Left colon (tissue), 2 donors: ENCODE data around the gene DNAAF2. TPM values are rescaled to one million over a fixed set of nuclear protein-coding genes. Genes with fewer than 3 reads are reported as not detected.
A peak's percentile ranks its signal among the peaks of the same experiment; 100 is the strongest.
"Not testable (repeated sequence)": the region's sequence is repeated elsewhere in the genome, so short reads cannot be mapped to it uniquely, and the experiment has no call there.

Experiments
- ATAC-seq: fragments of 200-7000 bp; cut with Tn5 transposase; one replicate; pipeline ENCODE4 v1.9.1; 2020; ENCODE audit warnings: mild to moderate bottlenecking, moderate library complexity
- DNase-seq, 2 donors: peaks; one replicate each; pipeline ENCODE4 v3.0.0-alpha.2; 2020
- intact Hi-C, 2 donors: fragments of 100-400 bp; cut with DNase I in 1 of 2; cut with micrococcal nuclease in 1 of 2; formaldehyde crosslinking; loops; one replicate each; pipeline versions ENCODE4 v1.11.2 to v1.14.0; 2022; cut with DNase I, micrococcal nuclease
- total RNA-seq, 2 donors: library from RNA; stranded (reverse); fragmentation: NEBNext Ultra II Directional; extraction: Animal tissue kit (Norgen Biotek cat#: 25700); gene quantifications; one replicate each; pipeline ENCODE4 v1.2.1, GENCODE V29; 2021
- donor health status: DM: no; HTN: no; CAD: no.
- donor health status: DM: yes; HTN: yes; CAD: no.

Gene DNAAF2
- total RNA-seq, 2 donors from 2014 or later = 7.7 to 13.5 TPM

DNA sequence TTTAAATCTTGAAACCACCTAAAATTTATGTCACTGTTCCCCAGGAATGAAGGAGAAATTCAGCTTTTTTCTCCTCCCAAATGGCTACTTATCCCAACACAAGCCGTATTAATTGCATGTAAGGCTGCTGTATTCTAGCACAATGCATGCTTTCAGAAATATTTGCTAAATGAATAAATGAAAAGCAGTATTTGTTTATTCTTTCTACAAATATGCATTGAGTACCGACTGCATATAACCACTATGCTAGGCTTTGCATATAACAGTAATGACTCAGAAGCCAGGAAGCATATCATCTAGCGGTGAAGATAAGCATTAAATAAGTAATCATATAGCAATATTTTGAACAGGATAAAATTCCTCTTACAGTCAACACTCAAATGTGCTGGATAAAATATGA is 42.0 kb downstream of the DNAAF2 start:
- DNase-seq (no peak), ATAC-seq (no peak)
- intact Hi-C loops = no loop called here

DNA sequence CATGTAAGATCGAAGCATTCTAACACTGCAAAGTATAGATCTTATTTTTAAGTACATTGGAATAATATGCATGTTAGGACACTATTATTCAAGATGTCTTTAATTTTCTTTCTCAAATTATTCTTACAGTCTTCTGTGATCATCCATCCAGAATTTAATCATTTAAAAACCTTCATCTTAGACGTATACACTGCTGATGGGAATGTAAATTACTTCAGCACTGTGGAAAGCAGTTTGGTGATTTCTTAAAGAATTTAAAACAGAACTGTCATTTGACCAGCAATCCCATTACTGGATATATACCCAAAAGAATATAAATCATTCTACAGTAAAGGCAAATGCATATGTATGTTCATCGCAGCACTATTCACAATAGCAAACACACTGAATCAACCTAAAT is 45.7 kb downstream of the DNAAF2 start:
- ATAC-seq = no peak
- intact Hi-C loops = no loop called here
- no peak for DNase-seq

GRCh38 chr14:49586673-49587460 is 48.2 kb downstream of the DNAAF2 start:
- ATAC-seq (peak; percentile 39), DNase-seq (peak in 1 of 2 donors; percentile 41)
- intact Hi-C loops = no loop called here

DNA sequence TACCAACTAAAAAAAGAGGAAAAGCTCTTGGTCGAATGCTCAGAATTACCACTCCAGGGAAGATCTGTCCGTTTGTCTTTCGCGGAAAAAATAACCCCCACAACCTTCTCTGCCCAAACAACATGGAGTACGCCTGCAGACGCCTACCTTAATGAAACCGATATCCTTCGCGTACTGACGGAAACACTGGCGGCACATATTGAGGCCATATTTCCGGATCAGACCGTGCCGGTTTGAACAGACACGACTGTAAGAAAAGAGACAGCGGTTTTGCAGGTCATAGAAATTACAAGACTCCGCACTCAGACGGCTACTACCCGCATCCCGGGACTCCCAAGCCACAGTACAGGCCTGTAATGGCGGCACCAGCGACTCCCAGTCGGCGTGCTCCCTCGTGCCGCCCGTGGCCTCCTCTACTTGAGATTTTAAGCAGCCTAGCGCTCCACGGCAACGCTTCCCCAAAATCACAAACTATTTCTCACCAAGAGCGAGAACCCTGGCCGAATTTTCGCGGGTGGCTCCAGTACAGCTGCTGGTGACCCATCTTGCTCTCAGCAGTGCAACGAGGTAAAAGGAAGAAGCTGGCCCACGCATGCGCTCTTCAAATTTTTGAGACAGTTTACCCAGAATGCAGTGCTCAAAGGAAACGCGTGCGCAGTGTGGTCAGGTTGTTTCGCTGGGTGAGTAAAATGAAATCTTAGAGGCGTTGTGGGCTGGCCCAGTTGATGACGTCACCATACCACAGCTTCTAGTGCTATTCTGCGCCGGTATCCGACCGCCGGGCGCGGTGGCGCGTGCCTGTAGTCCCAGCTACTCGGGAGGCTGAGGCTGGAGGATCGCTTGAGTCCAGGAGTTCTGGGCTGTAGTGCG is 49.0 kb downstream of the DNAAF2 start, which contains the start of gene RPS29:
RPS29 (minus strand) TSS at position 578 of the 870 bp plus-strand sequence; CDS start at position 544, 34 bp downstream.
- peak; percentile 91 for ATAC-seq
- peak; percentile 97 to 98 for DNase-seq
- intact Hi-C loops = no loop called here

- DNase-seq = peak in 1 of 2 donors; percentile 23
- ATAC-seq, intact Hi-C loops: not testable (repeated sequence)
Measured at GRCh38 chr14:49584981-49585640, 49.9 kb downstream of the DNAAF2 start.

- ATAC-seq (no peak), DNase-seq (peak in 1 of 2 donors; percentile 16)
- intact Hi-C loops = no loop called here
Measured at GRCh38 chr14:49584058-49584457, 51.0 kb downstream of the DNAAF2 start.

DNA sequence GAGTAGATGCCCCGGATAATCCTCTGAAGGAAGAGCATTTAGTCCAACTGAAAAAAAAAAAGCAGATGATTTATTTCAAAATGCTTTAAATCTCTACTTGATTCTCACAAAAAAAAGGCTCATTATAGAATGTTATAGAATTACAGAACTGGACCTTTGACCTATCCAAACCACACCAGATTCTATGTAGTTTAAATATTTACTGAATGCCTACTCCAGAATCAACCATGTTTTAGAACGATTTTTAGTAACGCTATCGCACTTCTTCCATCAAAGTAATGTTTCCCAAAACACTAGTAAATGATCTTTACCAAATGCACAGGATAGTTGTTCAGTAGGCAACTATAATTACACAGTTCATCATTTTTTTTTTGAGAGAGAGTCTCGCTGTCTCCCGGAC is 51.4 kb downstream of the DNAAF2 start:
- no peak for DNase-seq
- no peak for ATAC-seq
- intact Hi-C loops = no loop called here

GRCh38 chr14:49582113-49582977 is 52.7 kb downstream of the DNAAF2 start:
- ATAC-seq = no peak
- intact Hi-C loops = no loop called here

GRCh38 chr14:49581209-49582112 is 53.6 kb downstream of the DNAAF2 start:
- DNase-seq (no peak), ATAC-seq (no peak)
- intact Hi-C loops = no loop called here

More at GRCh38 chr14:49582113-49582977, 52.7 kb downstream of the DNAAF2 start:
- DNase-seq = no peak

- DNase-seq = no peak
- no peak for ATAC-seq
- intact Hi-C loops = no loop called here
Measured at GRCh38 chr14:49579841-49580240, 55.2 kb downstream of the DNAAF2 start.

GRCh38 chr14:49578141-49578540 is 56.9 kb downstream of the DNAAF2 start:
- ATAC-seq (no peak), DNase-seq (no peak)
- intact Hi-C loops = no loop called here

Other genes starting within 250 kb of the DNAAF2 start
- gene RPS29, start 48.9 kb downstream of the DNAAF2 start, total RNA-seq = 1,000 to 10,000 TPM; 1,252 to 1,368 TPM
- gene LRR1, start 36.3 kb downstream of the DNAAF2 start, total RNA-seq = 10 to 100 TPM; 18.2 to 26.7 TPM
- 100 to 1,000 TPM; 195 to 213 TPM for gene RPL36AL, start 14.6 kb downstream of the DNAAF2 start, total RNA-seq
- gene MGAT2, start 14.4 kb downstream of the DNAAF2 start, total RNA-seq = 10 to 100 TPM; 50.5 to 70.4 TPM
- gene POLE2, start 53.0 kb upstream of the DNAAF2 start, total RNA-seq = 1 to 10 TPM; 2.5 to 7.8 TPM
- 1 to 10 TPM; 3.3 to 3.7 TPM for gene KLHDC1, start 57.9 kb upstream of the DNAAF2 start, total RNA-seq
- gene KLHDC2, start 132.9 kb upstream of the DNAAF2 start, total RNA-seq = 10 to 100 TPM; 70.6 to 71.3 TPM
- gene NEMF, start 217.5 kb upstream of the DNAAF2 start, total RNA-seq = 10 to 100 TPM; 53.2 to 62.1 TPM